OCI-M1 (cell line): ENCODE measurements around the gene ACTL7A.
"Not testable (repeated sequence)": the region's sequence is repeated elsewhere in the genome, so short reads cannot be mapped to it uniquely, and the experiment has no call there.

Experiments
- DNase-seq: peaks from one replicate; lab custom pipeline; 2025; lab: John Stamatoyannopoulos, UW

Gene ACTL7A

GRCh38 chr9:108880738-108881316 is 18.8 kb downstream of the ACTL7A start:
- no peak for DNase-seq

- no peak for DNase-seq
Observed at GRCh38 chr9:108882052-108882888, 20.2 kb downstream of the ACTL7A start.

- no peak for DNase-seq
Observed at GRCh38 chr9:108883085-108883484, 21.0 kb downstream of the ACTL7A start.

DNA sequence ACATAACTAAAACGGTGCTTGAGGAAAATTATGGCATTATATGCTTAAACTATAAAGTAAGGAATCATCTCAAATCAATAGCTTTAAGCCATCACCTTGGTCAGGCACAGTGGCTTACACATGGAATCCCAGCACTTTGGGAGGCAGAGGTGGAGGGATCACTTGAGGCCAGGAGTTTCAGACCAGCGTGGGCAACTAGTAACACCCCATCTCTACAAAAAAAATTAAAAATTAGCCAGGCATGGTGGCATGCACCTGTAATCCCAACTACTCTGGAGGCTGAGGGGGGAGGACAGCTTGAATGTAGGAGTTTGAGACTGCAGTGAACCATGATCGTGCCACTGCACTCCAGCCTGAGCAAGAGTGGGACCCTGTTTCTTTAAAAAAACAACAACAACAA is 22.6 kb downstream of the ACTL7A start:
- DNase-seq = no peak

DNA sequence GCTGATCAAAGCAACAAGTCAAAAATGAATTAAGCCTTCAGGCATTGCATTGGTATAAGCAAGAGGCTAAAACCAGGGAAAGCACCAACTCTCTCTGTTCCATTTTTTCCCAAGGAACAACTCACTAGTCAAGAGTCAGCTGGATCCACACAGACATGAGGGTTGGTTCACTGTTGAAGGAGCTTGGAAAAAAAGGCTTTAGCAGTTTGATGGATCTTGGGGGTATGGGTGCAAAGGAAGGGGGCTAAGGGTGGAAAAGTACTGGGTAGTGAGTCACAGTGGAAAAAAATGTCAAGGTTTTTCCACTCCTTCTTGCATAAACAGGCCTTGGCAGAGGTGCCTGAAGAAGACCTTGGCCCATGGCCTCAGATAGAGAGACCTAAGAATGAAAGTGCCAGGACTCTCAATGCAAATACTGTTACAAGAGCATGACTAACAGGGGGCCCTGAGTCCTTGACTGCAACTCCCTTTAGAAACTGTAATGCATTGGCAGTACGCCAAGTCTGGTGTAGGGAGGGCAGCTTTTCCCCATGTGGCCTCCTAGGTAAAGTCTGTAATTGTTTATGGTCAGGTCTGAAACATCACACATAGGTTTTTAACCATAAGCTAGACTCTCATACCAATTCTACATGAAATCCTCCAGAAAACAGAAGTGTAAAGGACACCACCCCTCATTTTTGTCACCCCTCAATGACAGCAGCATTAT is 23.7 kb downstream of the ACTL7A start:
- peak; percentile 62 for DNase-seq

DNA sequence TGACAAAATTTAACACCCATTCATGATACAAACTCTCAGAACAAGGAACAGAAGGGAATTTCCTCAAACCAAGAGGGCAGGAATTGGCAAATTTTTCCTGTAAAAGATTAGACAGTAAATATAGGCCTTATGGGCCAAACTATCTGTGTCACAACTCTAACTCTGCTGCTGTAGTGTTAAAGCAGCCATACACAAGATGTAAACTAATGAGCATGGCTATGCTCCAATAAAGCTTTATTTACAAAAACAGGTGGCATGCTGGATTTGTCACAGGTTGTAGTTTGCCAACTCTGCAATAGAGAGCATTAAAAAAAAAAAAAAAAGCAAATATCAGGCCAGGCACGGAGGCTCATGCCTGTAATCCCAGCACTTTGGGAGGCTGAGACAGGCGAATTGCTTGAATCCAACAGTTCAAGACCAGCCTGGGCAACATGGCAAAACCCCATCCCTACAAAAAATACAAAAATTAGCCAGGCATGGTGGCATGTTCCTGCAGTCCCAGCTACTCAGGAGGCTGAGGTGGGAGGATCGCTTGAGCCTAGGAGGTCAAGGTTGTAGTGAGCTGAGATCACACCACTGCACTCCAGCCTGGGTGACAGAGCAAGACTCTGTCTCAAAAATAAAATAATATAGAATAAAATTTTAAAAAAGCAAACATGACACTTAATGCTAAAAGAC is 24.7 kb downstream of the ACTL7A start:
- not testable (repeated sequence) for DNase-seq

DNA sequence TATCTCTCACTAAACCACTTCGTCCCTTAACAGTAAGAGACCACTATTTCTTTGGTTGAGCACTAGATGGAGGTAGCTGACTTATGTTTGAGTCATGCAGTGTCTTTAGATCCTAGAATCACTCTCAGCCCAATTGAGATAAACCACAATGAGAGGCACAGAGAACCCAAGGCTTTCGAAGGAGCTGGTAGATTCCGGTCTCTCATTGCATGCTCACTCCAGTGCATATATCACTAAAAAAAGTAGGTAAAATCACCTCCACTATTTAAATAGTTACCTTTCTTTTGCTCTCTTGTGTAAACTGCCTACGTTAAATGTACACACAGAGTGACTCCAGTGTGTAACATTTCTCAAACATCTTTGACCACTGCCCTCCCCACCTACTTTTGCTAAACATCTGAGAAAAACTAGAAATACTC is 27.6 kb downstream of the ACTL7A start:
- peak; percentile 30 for DNase-seq

DNA sequence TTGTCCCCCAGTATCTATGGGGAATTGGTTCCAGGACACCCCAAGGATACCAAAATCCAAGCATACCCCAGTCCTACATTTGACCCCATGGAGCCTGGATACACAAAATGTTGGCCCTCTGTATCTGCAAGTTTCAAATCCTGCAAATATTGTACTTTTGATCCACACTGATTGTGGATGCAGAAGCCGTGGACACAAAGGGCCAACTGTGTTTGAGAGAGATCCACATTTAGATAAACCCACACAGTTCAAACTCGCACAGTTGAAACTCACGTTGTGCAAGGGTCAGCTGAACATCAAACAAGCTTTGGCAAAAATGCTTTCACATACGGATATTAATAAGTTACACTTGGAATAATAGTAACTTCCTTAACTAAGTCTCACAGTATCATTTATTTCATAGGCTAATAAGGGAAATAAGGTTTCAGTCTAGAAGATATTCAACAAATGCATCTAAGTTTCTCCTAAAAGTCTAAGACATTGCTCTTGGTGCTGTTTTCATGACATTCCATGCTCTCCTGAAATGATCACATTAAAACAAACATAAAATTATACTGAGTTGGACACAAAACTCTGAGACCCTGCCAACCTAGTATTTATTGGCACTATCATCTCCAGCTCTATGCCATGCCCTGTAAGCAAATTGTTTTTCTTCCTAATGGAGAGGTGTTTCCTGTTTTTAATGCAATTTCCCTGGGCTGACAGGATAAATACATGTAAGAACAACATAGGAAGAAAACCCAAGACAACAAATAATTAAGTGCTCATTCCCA is 32.3 kb downstream of the ACTL7A start:
- no peak for DNase-seq

DNA sequence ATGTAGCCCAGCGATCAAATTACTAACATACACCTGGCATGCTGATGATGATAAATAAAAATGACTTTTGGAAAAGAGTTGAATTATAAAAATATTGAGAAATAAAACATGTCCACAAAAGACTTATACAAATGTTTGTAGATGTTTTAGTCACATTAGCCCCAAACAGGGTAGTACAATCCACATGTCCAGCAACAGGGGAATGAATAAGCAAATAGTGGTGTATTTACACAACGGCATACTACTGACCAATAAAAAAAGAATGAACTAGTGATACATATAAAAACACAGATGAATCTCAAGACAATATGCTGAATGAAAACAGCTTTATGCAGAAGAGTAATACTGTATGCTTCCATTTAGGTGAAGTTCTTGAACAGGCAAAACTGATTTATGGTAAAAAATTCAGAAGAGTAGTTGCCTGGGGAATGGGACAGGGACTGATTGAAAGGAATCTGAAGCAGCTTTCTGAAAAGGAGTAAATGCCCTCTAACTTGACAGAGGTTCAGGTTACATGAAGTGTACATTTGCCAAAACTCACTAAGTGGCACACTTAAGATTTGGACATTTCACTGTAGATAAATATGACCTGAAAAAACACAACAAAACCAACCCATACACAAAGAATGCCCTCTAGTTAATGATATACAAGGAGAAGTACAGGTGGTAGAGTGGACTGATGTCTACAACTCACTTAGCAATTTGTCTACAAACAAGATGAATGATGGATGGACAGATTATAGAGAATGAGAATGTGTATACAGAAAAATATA is 35.4 kb downstream of the ACTL7A start:
- no peak for DNase-seq

- DNase-seq = not testable (repeated sequence)
Observed at GRCh38 chr9:108899023-108899695, 37.1 kb downstream of the ACTL7A start.

DNA sequence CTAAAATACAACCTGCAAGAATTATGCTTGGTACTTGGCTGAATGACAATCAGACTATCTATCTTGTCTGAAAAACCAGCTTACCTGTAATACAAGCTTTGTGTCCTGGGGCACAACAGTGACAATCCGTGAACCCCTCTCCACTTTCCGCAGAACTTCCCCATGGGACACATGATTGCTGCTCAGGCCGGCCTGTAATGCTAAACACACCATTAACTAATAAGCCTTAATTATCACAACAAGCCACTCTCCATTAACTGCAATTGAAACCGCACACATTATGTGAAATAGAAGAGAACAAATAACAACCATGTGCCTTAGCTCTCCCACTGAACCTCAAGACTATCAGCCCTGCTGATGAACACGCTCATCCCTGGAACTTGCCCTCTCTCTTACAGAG is 38.1 kb downstream of the ACTL7A start:
- DNase-seq = no peak

DNA sequence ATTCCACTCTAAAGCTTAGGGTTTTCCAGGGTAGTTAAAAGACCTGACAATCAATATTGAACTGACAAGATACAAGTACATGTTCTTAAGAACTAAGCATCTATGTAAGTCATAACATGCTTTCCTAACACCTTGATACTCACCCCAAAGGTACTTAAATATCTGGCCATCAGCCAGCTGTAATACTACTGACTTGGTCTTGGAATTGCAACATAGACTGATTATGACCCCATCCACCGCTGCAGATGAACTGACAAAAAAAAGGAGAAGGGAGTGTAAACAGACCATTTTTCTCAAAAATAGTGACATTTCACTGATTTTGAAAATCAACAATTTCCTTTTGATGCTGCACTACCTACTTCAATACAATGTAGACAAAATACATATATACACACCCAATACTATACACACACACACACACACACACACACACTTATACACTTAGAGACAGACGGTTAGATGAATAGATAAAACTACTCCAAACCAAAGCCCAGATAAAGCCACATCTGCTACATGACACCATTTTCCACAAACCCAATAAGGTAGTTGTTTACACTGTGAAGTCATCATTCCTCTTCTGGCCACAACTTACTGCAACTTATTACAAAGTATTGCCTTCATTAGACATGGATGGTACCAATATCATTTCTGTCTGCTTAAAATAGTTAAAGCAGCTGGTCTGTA is 41.5 kb downstream of the ACTL7A start:
- peak; percentile 60 for DNase-seq

GRCh38 chr9:108904161-108904560 is 42.1 kb downstream of the ACTL7A start:
- DNase-seq = no peak

DNA sequence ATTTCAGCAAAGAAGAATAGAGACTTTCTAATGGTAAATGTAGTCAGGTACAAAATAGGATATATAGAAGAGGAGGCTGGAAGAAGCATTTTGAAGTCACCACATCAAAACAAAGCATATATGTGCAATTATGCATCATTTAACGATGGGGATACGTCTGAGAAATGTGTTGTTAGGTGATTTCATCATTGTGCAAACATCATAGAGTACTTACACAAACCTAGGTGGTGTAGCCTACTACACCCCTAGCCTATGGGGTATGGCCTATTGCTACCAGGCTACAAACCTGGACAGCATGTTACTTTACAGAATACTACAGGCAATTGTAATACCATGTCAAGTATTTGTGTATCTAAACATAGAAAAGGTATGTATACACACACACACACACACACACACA is 43.4 kb downstream of the ACTL7A start:
- no peak for DNase-seq

- DNase-seq = no peak
Observed at GRCh38 chr9:108910402-108910801, 48.3 kb downstream of the ACTL7A start.

DNA sequence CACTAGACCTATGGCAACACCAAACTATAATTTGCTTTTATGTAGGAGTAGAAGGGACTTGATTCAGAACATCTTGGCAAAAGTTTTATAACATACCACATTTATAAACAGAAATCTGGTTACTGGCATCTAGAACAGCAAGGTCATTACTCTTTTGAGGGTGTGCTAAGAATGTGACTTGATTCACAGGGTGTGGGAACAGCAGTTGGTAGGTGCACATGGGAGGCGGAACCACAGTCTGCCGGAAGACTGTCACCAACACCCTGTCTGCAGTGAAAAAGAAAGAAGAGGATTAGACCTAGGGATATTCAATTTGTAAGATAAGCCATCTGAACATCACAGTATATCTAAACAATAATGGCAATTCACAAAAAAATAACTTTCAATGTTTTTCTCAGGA is 48.8 kb downstream of the ACTL7A start:
- no peak for DNase-seq

GRCh38 chr9:108911820-108912219 is 49.8 kb downstream of the ACTL7A start:
- DNase-seq = no peak
